Fibroblast of pulmonary artery (primary cell): ENCODE measurements around the gene UNC13D.

Experiments used
- DNase-seq: peaks from one replicate; pipeline ENCODE4 v3.0.0-alpha.2; 2010; ENCODE audit warnings: low read depth
- H3K4me3 ChIP-seq: replicated peaks from 2 replicates; pipeline ENCODE4 v1.5.1; 2011; ENCODE audit warnings: low read depth, mild to moderate bottlenecking, control low read depth, low read length, moderate library complexity
- TF ChIP-seq, protein P1 (sequence below): IDR thresholded peaks from 2 replicates; pipeline ENCODE4 v1.5.1; 2011; ENCODE audit warnings: mild to moderate bottlenecking, control low read depth, low read length, inconsistent platforms; ENCODE audit errors: missing control alignments

UNC13D gene

DNA sequence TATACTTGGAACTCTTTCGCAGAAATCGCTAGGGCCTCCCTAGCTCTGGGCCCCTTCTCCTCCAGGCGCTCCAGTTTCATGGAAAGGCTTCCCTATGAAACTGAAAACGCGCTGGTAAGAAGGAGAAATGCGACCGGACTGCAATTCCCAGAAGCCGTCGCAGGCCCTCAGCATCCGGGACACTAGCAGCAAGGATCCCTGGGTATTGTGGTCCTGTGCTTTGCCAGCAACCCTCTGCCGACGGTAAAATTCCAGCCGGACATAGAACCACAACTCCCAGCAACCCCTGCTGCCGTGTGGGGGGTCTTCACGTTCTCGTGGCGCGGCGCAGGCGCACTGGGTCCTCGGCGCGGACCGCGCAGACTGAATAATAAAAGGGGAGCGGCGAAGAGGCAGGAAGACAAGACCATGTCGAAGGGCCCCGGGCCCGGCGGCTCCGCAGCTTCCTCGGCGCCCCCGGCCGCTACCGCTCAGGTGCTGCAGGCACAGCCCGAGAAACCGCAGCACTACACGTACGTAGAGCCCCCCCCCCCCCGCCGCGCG, 59.7 kb downstream of the UNC13D start, which contains the start of gene UNK:
Gene UNK (plus strand): TSS at position 334 of the 543 bp plus-strand sequence. CDS start 75 bp downstream, at position 409.
- peak; percentile 100 for DNase-seq
- peak within 1 kb of the TSS; percentile 72 for H3K4me3 ChIP-seq
- TF ChIP-seq, protein P1, sequence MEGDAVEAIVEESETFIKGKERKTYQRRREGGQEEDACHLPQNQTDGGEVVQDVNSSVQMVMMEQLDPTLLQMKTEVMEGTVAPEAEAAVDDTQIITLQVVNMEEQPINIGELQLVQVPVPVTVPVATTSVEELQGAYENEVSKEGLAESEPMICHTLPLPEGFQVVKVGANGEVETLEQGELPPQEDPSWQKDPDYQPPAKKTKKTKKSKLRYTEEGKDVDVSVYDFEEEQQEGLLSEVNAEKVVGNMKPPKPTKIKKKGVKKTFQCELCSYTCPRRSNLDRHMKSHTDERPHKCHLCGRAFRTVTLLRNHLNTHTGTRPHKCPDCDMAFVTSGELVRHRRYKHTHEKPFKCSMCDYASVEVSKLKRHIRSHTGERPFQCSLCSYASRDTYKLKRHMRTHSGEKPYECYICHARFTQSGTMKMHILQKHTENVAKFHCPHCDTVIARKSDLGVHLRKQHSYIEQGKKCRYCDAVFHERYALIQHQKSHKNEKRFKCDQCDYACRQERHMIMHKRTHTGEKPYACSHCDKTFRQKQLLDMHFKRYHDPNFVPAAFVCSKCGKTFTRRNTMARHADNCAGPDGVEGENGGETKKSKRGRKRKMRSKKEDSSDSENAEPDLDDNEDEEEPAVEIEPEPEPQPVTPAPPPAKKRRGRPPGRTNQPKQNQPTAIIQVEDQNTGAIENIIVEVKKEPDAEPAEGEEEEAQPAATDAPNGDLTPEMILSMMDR: no peak

DNA sequence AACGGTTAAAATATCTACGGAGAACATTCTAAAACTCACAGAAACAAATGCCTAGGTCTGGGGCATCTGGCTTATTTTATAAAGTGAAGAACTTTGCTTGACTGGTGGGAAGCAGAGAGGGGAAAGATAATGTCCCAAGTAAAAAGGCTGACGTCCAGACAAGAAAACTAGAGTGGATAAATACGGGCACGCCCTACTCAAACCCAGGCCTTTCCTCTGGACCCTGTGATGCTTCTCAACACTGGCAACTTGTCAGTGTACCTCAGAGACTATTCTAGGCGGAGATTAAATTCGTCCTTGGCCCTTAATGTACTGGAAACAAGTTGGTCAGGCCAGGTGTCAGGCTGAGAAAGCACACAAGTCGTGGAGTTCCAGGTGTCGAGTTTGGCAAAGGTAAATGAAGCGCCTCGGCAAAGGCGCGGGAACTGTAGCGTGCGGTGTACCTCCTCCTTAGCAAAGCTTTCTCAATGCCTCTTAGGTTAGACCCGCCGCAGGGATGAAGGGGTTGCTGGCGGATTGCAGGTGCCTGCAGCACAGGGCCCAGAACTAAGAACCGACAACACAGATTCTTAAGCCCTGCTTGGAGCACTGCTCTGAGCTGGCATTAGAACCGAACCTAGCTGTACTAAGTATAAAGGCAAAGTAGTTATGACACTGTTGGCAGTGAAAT, 60.3 kb downstream of the UNC13D start:
- H3K4me3 ChIP-seq: peak overlapping the region; percentile 72
- TF ChIP-seq, protein P1: no peak
- no peak for DNase-seq

DNA sequence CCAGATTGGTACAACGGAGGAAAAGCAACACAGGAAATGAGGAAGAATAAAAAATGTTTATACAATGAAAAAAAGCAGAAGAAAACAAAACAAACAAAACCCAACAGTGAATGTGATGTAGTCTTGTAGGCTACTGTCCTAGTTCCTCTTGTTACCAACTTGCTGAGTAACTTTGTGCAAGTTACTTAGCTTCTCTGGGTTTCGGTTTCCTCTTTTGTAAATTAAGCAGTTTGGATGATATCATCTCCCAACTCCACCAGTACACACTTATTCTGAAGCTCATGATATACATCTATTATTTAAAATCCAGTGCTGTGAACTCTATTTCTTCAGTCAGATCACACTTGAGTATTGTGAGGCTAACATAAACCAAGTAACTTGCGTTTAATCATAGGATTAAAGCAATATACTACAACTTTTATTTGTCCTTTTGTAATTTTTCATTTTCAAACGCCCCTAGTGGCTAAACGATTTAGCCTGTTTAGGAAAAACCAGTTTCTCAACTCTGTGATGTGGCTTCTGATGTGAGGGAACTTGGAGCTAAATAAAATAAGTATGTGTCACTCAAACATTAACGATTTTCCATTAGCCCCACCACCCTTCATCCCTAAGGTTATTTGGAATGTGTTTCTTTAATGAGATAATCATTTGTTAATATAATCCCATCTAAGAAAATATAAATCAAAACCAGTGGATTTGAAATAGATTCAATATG, 61.0 kb downstream of the UNC13D start:
- TF ChIP-seq, protein P1: peak; percentile 76
- peak; percentile 76 for DNase-seq
- no peak overlapping the region for H3K4me3 ChIP-seq

DNA sequence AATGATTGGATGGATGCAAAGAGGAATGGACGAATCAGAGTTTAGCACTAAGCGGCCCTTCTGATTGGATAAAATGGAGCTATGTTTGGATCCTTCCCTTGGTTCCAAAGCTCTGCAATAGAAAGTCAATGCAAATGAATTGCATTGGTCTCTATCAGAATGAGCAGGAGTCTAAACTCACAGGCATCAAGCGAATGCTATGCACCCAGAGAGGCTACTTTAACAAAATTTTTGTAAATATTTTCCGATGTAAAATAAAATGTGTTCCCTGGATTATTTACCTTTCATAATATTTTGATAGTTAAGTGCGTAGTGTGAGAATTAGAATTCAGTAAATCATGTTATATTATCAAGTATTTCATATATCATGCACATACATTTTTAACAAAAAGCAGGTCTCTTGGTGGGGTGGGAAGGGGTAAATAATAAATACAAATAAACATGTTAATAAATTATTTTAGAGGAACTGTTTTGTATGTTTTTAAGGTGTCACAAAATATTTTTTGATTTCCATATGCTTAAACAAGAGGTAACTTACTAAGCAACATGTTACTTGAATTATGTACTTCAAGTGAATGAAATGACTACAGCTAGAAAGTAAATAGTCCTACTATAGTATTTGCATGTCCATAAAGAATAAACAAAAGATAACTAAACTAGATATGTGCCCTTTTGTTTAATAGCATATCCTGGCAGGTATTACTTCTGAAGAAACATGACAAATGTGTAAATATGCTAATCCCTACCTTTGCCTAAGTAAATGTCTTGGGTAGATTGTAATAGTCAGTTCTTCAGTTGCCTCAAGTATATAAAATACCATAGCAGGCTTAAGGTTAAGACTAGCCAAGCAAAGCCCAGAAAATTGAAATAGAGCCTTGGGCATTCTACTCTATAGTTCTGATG, 64.0 kb downstream of the UNC13D start:
- no peak for DNase-seq
- H3K4me3 ChIP-seq: peak overlapping the region; percentile 23
- TF ChIP-seq, protein P1: no peak

DNA sequence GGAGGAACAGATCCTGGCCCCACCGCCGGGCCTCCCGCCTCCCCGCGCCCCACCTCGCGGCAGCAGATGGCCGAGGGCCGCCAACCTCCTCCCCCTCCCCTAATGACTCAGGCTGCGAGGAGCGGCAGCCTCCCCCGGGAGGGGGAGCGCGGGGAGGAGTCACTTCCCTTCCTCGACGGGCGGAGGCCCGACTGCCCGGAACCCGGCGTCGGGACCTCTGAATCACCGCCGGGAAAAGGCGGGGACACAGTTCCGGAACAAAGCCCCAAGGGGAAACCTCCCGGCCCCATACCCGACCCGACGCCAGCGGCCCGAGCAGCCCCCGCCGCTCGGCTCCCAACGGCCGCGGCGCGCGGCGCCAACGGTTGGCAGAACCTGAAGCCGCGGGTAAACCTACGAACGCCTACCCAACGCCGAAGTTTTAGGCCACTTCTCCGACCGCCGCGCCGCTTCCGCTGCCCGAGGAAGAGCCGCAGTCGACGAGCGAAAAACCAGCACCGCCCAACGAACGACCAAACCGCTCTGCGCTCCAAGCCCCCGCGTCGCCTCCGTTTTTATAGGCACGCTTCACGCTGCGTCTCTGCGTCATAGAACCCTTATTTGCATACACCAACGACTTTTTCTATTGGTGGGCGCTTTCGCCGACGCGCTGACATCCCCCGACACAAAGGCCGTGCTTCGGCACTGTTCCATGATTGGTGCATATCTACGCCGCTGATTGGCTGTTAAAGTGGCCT, 64.8 kb downstream of the UNC13D start:
- peak; percentile 100 for DNase-seq
- TF ChIP-seq, protein P1: no peak
- peak overlapping the region; percentile 89 for H3K4me3 ChIP-seq

DNA sequence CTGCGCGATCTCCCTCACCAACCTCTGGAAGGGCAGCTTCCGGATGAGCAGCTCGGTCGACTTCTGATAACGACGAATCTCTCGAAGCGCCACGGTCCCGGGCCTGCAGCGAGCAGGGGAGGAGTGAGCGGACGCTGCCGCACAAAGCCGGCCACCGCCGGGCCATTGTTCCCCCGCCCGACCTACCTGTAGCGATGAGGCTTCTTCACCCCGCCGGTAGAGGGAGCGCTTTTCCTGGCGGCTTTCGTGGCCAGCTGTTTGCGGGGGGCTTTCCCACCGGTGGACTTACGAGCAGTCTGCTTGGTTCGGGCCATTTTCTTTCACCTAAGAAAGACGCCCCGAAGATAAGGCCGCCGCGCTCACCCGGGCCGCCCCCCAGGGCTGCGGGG, 65.3 kb downstream of the UNC13D start:
- H3K4me3 ChIP-seq: peak overlapping the region; percentile 89
- DNase-seq: no peak
- TF ChIP-seq, protein P1: peak; percentile 46

DNA sequence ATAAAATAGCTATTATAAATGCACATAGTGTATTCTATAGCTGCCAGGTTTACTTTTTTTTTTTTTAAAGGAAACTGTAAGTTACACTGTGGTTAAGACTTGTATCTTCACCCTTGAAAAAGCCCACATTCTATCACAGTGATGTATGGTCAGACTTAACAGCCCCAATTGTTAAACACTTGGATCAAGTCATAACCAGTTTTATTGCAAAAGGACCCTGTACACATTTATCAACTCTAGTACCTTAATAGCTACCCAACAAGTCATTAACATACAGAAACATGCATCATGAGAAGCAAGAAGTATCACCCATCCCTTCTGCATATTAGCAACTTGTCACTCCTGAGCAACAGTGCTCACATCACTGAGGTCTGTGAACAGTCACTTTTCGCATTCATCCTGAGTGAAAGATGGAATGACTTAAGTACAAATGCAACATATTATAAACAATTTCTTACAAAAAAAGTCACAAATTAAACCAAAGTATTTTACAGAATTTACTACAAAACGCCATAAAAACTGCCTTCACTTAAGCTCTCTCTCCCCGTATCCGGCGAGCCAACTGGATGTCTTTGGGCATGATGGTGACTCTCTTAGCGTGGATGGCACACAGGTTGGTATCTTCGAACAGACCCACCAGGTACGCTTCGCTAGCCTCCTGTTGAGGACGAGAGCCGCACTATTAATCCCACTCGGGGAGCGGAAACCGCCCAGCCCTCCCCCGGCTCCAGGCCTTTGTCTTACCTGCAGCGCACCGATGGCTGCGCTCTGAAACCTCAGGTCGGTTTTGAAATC, 65.9 kb downstream of the UNC13D start:
- H3K4me3 ChIP-seq: peak overlapping the region; percentile 89
- peak; percentile 21 for DNase-seq
